HG02610 (cell line): ENCODE data around the gene TSPAN4.

Experiments used
- ATAC-seq: cut with Tn5 transposase; IDR thresholded peaks from one replicate; pipeline ENCODE4 v1.9.1; 2021; ENCODE audit warnings: mild to moderate bottlenecking, moderate library complexity; ENCODE audit not compliant: unreplicated experiment

The TSPAN4 gene

DNA sequence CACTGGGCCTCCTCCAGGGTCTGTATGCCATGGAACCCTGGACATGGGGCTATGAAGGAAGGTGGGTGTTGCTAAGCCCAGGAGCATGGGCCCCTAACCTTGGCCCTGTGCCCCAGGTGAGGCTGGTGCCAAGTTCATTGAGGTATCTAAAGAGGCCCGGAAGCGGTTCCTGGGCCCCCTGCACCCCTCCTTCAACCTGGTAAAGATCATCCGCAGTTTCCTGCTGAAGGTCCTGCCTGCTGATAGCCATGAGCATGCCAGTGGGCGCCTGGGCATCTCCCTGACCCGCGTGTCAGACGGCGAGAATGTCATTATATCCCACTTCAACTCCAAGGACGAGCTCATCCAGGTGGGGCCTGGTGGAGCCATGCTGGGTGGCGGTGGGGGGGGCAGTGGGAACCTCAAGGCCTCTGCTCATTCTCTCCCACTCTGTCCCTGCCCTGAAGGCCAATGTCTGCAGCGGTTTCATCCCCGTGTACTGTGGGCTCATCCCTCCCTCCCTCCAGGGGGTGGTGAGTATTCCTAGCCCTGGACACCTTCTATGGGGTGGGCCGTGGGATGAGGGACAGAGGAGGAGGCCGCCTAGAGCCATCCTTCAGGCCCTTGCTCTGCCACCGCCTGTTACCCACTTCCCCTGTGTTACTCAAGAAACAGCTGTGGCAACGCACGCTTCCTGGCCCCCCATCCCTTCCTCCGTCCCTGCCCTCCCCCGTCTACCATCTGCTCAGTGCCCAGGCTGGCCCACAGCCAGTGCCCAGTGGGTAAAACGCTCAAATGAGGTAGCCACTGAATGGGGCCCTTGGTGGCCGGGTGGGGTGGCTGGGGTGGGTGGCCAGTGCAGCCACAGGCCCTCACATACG, 20.9 kb upstream of the TSPAN4 start:
- no peak for ATAC-seq

DNA sequence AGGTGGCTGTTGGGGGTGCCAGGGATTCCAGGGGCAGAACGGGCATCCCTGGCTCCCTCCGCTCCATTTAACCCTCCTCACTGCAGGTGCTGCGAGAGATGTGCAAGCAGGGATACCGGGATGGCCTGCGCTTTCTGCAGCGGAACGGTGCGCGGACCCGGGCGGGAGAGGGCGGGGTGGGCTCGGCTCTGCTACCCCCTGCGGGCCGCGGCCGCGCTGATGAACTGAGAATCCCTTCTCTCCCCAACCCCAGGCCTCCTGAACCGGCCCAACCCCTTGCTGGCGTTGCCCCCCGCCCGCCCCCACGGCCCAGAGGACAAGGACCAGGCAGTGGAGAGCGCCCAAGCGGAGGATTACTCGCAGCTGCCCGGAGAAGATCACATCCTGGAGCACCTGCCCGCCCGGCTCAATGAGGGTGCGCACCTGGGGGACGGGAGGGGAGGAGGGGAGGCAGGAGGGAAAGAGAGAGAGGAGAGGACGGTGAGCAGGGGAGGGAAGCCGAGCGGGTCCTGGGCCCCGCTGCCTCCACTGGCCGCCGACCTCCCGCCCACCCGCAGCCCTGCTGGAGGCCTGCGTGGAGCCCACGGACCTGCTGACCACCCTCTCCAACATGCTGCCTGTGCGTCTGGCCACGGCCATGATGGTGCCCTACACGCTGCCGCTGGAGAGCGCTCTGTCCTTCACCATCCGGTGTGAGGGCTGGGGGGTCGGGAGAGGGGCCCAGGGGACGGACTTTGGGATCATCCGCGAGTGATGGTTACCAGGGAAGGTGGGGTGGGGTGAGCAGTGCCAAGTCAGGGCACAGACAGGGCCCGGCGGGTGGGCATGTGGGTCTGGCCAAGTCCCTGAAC, 19.0 kb upstream of the TSPAN4 start:
- no peak for ATAC-seq

GRCh38 chr11:824292-824880, 18.3 kb upstream of the TSPAN4 start:
- no peak for ATAC-seq

GRCh38 chr11:824942-825341, 17.7 kb upstream of the TSPAN4 start:
- ATAC-seq = no peak

- ATAC-seq = no peak
Observed at GRCh38 chr11:825366-826226, 17.1 kb upstream of the TSPAN4 start.

- no peak for ATAC-seq
Observed at GRCh38 chr11:826227-826621, 16.4 kb upstream of the TSPAN4 start.

GRCh38 chr11:826836-827145, 15.9 kb upstream of the TSPAN4 start:
- no peak for ATAC-seq

GRCh38 chr11:827146-827896, 15.3 kb upstream of the TSPAN4 start:
- no peak for ATAC-seq

- ATAC-seq = no peak
Observed at GRCh38 chr11:827897-828192, 14.8 kb upstream of the TSPAN4 start, which contains the start of gene CRACR2B. Gene CRACR2B (plus strand): TSS chr11:827919. CDS start chr11:828608, 689 bp downstream.

- ATAC-seq = no peak
Observed at GRCh38 chr11:828506-829175, 14.0 kb upstream of the TSPAN4 start.

- no peak for ATAC-seq
Observed at GRCh38 chr11:829176-829846, 13.3 kb upstream of the TSPAN4 start.

- no peak for ATAC-seq
Observed at GRCh38 chr11:829847-830294, 12.8 kb upstream of the TSPAN4 start.

- ATAC-seq = peak; percentile 30
Observed at GRCh38 chr11:830295-831117, 12.1 kb upstream of the TSPAN4 start.

DNA sequence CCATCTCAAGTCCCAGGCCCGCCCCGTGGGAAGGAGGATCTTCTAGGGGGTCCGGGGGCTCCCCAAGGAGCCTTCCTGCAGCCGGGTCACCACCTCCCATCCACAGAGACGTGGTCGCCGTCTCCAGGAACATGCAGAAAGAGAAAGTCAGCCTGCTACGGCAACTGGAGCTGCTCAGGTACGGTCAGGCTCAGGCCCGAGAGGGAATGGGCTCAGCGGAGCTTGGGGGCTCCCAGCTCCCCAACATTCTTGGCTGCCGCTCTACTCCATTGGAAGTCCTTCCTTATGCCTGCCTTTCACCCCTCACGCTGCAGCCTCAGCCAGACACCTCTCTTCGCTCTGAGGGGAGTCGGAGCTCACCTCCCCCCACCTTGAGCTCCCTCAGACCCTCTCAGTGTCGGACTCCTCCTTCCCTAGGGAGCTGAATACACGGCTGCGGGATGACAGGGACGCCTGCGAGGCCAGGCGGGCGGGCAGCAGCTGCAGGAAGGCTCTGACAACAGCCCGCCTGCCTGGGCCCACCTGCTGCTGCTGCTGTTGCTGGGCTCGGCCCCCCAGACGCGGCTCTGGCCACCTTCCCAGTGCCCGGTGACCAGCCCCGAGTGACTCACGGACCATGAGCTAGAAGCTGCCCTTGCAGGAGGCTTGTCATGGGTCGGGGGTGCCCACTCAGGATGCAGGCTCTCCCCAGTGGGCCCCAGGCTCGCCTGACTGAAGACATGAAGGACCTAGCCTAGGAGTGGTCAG, 11.4 kb upstream of the TSPAN4 start:
- no peak for ATAC-seq

DNA sequence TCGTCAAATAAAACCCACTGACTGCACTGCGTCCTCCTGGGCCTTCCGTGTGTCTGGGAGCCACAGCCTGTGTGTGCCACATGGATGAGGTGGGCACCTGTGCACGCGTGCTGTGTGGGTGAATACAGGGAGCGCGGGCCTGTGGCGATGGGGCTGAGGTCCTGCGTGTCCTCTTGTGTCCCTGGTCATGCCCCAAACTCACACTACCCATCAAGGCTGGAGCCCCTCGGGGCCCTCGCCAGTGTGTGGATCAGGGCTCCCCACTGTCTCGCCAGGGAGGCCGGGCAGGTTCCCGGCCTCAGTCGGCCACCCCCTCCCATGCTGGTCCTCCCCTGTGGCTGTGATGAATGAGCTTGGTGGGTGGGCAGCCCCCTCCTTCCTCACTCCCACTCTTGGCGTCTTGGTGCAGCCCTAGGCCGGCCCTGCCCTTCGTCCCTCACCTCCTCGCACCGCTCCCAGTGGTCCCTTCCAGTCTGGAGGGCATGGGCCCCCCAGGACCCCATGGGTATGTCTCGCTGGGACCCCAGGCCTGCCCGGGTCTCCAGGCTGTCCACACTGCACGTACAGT, 10.6 kb upstream of the TSPAN4 start:
- no peak for ATAC-seq

DNA sequence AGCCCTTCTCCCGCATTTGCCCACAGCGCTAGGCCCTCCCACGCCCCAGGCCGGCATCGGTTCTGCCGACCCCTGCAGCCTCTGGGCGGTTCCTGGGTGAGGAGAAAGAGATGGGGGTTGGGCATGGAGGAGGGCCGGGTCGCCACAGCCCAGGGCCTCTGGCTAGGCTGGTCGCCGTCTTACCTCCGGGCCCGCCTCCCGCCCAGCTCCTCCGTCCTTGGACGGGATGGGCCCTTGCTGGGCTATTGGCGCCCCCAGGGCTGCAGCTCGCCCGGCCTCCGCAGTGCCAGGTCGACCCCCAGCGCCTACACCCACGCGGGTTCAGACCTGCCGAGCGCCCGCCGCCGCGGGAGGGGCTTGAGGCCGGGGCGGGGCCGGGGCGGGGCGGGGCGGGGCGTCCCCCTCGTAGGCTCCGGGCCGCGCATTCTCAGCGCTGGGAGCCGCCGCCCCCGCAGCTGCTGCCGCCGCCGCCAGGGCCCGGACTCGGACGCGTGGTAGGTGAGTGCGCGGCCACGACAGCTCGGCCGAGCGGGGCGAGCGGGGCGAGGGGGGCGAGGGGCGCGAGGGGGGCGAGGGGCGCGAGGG, 10.0 kb upstream of the TSPAN4 start, which contains the start of gene CD151:
CD151 (plus strand) TSS at position 424 of the 585 bp plus-strand sequence. CDS start 3,118 bp downstream, outside the sequence.
- no peak for ATAC-seq
